Esophagus squamous epithelium (tissue), 5 donors: Measurements from ENCODE around the gene FBP1. TPM values are rescaled to one million over a fixed set of nuclear protein-coding genes. Genes with fewer than 3 reads are reported as not detected.

Experiments
- DNase-seq: peaks from one replicate; lab custom pipeline; 2025; lab: John Stamatoyannopoulos, UW
- H3K27ac ChIP-seq, 4 donors: fragments of 200-600 bp; sonication (generic); one replicate each; pipeline ENCODE4 v1.5.1; 2016 to 2019; ENCODE audit warnings: mild to moderate bottlenecking in 1 of 4
- H3K27me3 ChIP-seq, 4 donors: fragments of 200-600 bp; sonication (generic); 1 replicate in 3 of 4; 2 replicates in 1 of 4; pipeline versions ENCODE4 v1.5.1 to v1.6.0; 2017 to 2021; ENCODE audit warnings: antibody characterized with exemption in 1 of 4
- H3K36me3 ChIP-seq, 3 donors: fragments of 200-600 bp; sonication (generic); one replicate each; pipeline ENCODE4 v1.5.1; 2016 to 2019
- H3K4me1 ChIP-seq, 3 donors: fragments of 200-600 bp; sonication (generic); one replicate each; pipeline ENCODE4 v1.5.1; 2017 to 2019
- H3K4me3 ChIP-seq, 4 donors: fragments of 200-600 bp; sonication (generic); 1 replicate in 3 of 4; 2 replicates in 1 of 4; pipeline ENCODE4 v1.5.1; 2016 to 2019; ENCODE audit warnings: mild to moderate bottlenecking in 2 of 4, moderate library complexity in 1 of 4
- H3K9me3 ChIP-seq, 3 donors: fragments of 200-600 bp; sonication (generic); one replicate each; pipeline ENCODE4 v1.5.1; 2016 to 2019
- POLR2A ChIP-seq, 4 donors: fragments of 450-650 bp; IDR thresholded peaks; one replicate each; pipeline ENCODE4 v1.6.1; 2017; ENCODE audit warnings: antibody characterized with exemption in 4 of 4, mild to moderate bottlenecking in 4 of 4, moderate library complexity in 3 of 4
- WGBS, 2 donors: methylation state at CpG; one replicate each; pipeline ENCODE4 v1.1.5; 2018; 5-methylcytosine and 5-hydroxymethylcytosine counted together
- intact Hi-C: fragments of 100-400 bp; cut with DNase I; formaldehyde crosslinking; loops from one replicate; pipeline ENCODE4 v1.15.0; 2022
- total RNA-seq, 4 donors: library from RNA; depleted of rRNA; stranded (reverse); fragments of >200 nt; gene quantifications; one replicate each; pipeline ENCODE4 v1.1.0, GENCODE V29; 2016
- TF ChIP-seq, protein P1 (sequence below), 6 experiments: fragments of 450-650 bp in 4 of 6; fragments of 200-600 bp in 2 of 6; sonication (generic) in 2 of 6; IDR thresholded peaks; one replicate each; pipeline ENCODE4 v1.5.1; 2016 to 2019; ENCODE audit warnings: antibody characterized with exemption in 6 of 6, mild to moderate bottlenecking in 4 of 6, moderate library complexity in 4 of 6
- donor health status: DM: yes; HTN: yes; CAD: no.

Gene FBP1
- total RNA-seq, 4 donors from 2014 or later, result 0.19 to 3.0 (median 1.7) TPM; not detected in 1

GRCh38 chr9:94588681-94589080 is 50.6 kb downstream of the FBP1 start:
- Histone ChIP-seq H3K9me3 (no peaks in the 10 kb centered on the region), H3K4me1 (no peaks in the 10 kb centered on the region), H3K36me3 (no peaks in the 10 kb centered on the region), H3K27me3 (peaks cover 0 to 21% (median 0%) of the 10 kb centered on the region in 4 donors), H3K4me3 (no peak overlapping the region), H3K27ac (no peak overlapping the region)
- intact Hi-C loops, result no loop called here
- 84 to 93% methylated on average over 5 to 6 of the region's 9 CpGs for WGBS, 2 donors
- DNase-seq, result no peak
- TF ChIP-seq, protein P1, sequence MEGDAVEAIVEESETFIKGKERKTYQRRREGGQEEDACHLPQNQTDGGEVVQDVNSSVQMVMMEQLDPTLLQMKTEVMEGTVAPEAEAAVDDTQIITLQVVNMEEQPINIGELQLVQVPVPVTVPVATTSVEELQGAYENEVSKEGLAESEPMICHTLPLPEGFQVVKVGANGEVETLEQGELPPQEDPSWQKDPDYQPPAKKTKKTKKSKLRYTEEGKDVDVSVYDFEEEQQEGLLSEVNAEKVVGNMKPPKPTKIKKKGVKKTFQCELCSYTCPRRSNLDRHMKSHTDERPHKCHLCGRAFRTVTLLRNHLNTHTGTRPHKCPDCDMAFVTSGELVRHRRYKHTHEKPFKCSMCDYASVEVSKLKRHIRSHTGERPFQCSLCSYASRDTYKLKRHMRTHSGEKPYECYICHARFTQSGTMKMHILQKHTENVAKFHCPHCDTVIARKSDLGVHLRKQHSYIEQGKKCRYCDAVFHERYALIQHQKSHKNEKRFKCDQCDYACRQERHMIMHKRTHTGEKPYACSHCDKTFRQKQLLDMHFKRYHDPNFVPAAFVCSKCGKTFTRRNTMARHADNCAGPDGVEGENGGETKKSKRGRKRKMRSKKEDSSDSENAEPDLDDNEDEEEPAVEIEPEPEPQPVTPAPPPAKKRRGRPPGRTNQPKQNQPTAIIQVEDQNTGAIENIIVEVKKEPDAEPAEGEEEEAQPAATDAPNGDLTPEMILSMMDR (IDR thresholded peaks at IDR 0.05), result no peak
- no peak for TF ChIP-seq POLR2A (IDR thresholded peaks at IDR 0.05)

GRCh38 chr9:94586814-94587213 is 52.5 kb downstream of the FBP1 start:
- TF ChIP-seq, protein P1 (IDR thresholded peaks at IDR 0.05), result no peak
- TF ChIP-seq POLR2A (IDR thresholded peaks at IDR 0.05), result no peak
- DNase-seq, result no peak
- Histone ChIP-seq H3K4me1 (no peaks in the 10 kb centered on the region), H3K4me3 (peak overlapping the region in 1 of 4 donors; percentile 34), H3K27ac (no peak overlapping the region), H3K27me3 (peaks cover 0 to 21% (median 0%) of the 10 kb centered on the region in 4 donors), H3K9me3 (no peaks in the 10 kb centered on the region), H3K36me3 (no peaks in the 10 kb centered on the region)
- WGBS, 2 donors, result 19 to 49% methylated on average over 5 to 9 of the region's 9 CpGs
- intact Hi-C loops, result no loop called here

GRCh38 chr9:94586316-94586715 is 53.0 kb downstream of the FBP1 start:
- TF ChIP-seq POLR2A (IDR thresholded peaks at IDR 0.05), result no peak
- TF ChIP-seq, protein P1 (IDR thresholded peaks at IDR 0.05), result no peak
- intact Hi-C loops, result no loop called here
- Histone ChIP-seq H3K27me3 (peaks cover 0 to 21% (median 0%) of the 10 kb centered on the region in 4 donors), H3K36me3 (no peaks in the 10 kb centered on the region), H3K4me3 (peak overlapping the region in 1 of 4 donors; percentile 34), H3K4me1 (peaks cover 0 to 5% (median 0%) of the 10 kb centered on the region in 3 donors), H3K9me3 (no peaks in the 10 kb centered on the region), H3K27ac (no peak overlapping the region)
- no peak for DNase-seq
- WGBS, 2 donors, result 66 to 70% methylated on average over 4 of the region's 4 CpGs

DNA sequence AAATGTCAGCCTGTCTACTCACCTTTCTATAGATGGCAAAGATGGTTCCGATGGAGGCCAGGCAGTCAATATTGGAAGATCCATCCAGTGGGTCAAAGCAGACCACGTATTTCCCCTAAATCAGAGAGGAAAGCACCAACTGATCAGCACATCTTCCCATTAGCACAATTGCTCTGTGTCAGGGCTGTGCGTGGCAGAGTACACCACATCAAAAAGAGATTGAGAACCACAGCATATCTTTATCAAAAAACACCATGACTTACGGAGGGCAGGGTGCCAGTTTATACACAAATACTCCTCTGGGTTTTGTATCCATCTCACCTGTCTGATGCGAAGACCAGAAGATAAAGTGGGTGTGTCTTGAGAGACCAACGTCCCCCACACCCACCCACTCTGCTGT is 54.8 kb downstream of the FBP1 start:
- no peak for DNase-seq
- TF ChIP-seq, protein P1 (IDR thresholded peaks at IDR 0.05), result no peak
- TF ChIP-seq POLR2A (IDR thresholded peaks at IDR 0.05), result no peak
- H3K4me3 ChIP-seq, result no peak overlapping the region
- H3K36me3 ChIP-seq, result no peaks in the 10 kb centered on the region
- WGBS, 2 donors, result 72 to 75% methylated on average over 5 to 6 of the region's 6 CpGs
- no peaks in the 10 kb centered on the region for H3K9me3 ChIP-seq
- peaks cover 0 to 6% (median 0%) of the 10 kb centered on the region in 3 donors for H3K4me1 ChIP-seq
- intact Hi-C loops, result no loop called here
- H3K27me3 ChIP-seq, result peaks cover 0 to 17% (median 0%) of the 10 kb centered on the region in 4 donors
- no peak overlapping the region for H3K27ac ChIP-seq

DNA sequence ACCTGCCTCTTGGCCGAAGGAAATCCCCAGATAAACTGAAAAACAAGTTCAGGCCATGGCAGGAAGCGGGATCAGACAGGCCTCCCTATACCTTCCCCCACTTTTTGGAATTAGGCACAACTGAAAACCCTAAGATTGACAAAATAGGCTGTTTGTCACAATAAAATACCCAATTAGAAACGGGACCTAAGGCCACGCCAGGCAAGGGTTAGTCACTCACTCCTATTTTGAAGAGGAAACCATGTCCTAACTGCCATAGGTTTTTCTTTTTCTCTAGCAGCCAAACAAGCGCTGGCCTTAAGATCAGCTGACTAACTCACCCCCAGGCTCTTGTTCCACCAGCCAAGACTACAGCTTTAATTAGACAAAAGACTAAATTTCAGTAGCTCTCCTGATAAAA is 57.6 kb downstream of the FBP1 start:
- no peaks in the 10 kb centered on the region for H3K9me3 ChIP-seq
- H3K27me3 ChIP-seq, result peaks cover 0 to 3% (median 0%) of the 10 kb centered on the region in 4 donors
- H3K4me3 ChIP-seq, result no peak overlapping the region
- H3K36me3 ChIP-seq, result no peaks in the 10 kb centered on the region
- DNase-seq, result no peak
- intact Hi-C loops, result no loop called here
- H3K4me1 ChIP-seq, result peaks cover 0 to 6% (median 0%) of the 10 kb centered on the region in 3 donors
- TF ChIP-seq, protein P1 (IDR thresholded peaks at IDR 0.05), result no peak
- TF ChIP-seq POLR2A (IDR thresholded peaks at IDR 0.05), result no peak
- no peak overlapping the region for H3K27ac ChIP-seq
- 47 to 52% methylated on average over 5 of the region's 5 CpGs for WGBS, 2 donors
